K562 (cell line): ENCODE measurements around the gene RPLP2. TPM values are rescaled to one million over a fixed set of nuclear protein-coding genes. Genes with fewer than 3 reads are reported as not detected.

Source experiments
- ELF2 ChIP-seq: fragments of 250-450 bp; sonication (Bioruptor Pico); IDR thresholded peaks from 2 replicates; pipeline ENCODE4 v1.5.0; 2021; ENCODE audit warnings: mild to moderate bottlenecking
- FOXP4 ChIP-seq: sonication (generic); formaldehyde crosslinking; IDR thresholded peaks from 2 replicates; pipeline ENCODE4 v1.8.0; 2022; ENCODE audit warnings: mild to moderate bottlenecking, missing genetic modification reagents, borderline replicate concordance
- HNRNPUL1 ChIP-seq: fragments of 200-400 bp; formaldehyde crosslinking; IDR thresholded peaks from 2 replicates; pipeline ENCODE4 v1.6.1; 2017; ENCODE audit warnings: low read length
- MBD2 ChIP-seq: sonication (generic); IDR thresholded peaks from 2 replicates; pipeline ENCODE4 v1.6.1; 2016; ENCODE audit warnings: low read depth, borderline replicate concordance
- RAD51 ChIP-seq: fragments of 450-650 bp; IDR thresholded peaks from 2 replicates; pipeline ENCODE4 v1.7.1; 2016; ENCODE audit warnings: low read depth, mild to moderate bottlenecking, borderline replicate concordance
- U2AF1 ChIP-seq: fragments of 200-400 bp; formaldehyde crosslinking; optimal IDR thresholded peaks from 2 replicates; pipeline ENCODE3; 2017; ENCODE audit warnings: mild to moderate bottlenecking, low read depth, low read length, moderate library complexity
- ZBTB40 ChIP-seq, 2 experiments: fragments of 450-650 bp in 1 of 2; sonication (generic) in 1 of 2; formaldehyde crosslinking in 1 of 2; IDR thresholded peaks; 2 replicates each; pipeline versions ENCODE4 v1.7.1 to v1.9.0; 2016 to 2022; ENCODE audit warnings: inconsistent platforms in 1 of 2, mild to moderate bottlenecking in 1 of 2, missing genetic modification reagents in 1 of 2
- ZFP91 ChIP-seq: sonication (generic); formaldehyde crosslinking; IDR thresholded peaks from 2 replicates; pipeline ENCODE4 v1.8.0; 2022; ENCODE audit warnings: mild to moderate bottlenecking, missing genetic modification reagents
- ZNF696 ChIP-seq: fragments of 250-450 bp; sonication (Bioruptor Pico); conservative IDR thresholded peaks from 2 replicates; pipeline ENCODE4 v1.4.0; 2020; ENCODE audit warnings: mild to moderate bottlenecking, moderate library complexity
- polyA plus RNA-seq, 8 experiments: library from polyadenylated mRNA; depleted of rRNA in 4 of 8; stranded (reverse) in 5 of 8; unstranded in 3 of 8; fragments of >200 nt; fragmentation: Nextera tagmentation in 2 of 8; fragmentation: Illumina TruSeq in 1 of 8; extraction: Ambion mirVana in 2 of 8; extraction: Trizol in 1 of 8; gene quantifications; 2 replicates each; pipeline versions ENCODE4 v1.2.1 to v1.2.3, GENCODE V29; 2011 to 2014; ENCODE audit warnings: inconsistent platforms in 1 of 8, missing spikeins in 1 of 8
- total RNA-seq, 7 experiments: library from RNA; depleted of rRNA in 6 of 7; stranded (reverse); fragments of >200 nt in 6 of 7; fragmentation: Illumina TruSeq in 2 of 7; extraction: Trizol in 2 of 7; gene quantifications; 2 replicates each; pipeline versions ENCODE4 v1.2.1 to v1.2.3, GENCODE V29; 2011 to 2021; ENCODE audit warnings: low replicate concordance in 1 of 7
- TF ChIP-seq, protein P1 (sequence below): sonication (generic); formaldehyde crosslinking; IDR thresholded peaks from 2 replicates; pipeline ENCODE4 v1.8.1; 2023; ENCODE audit warnings: mild to moderate bottlenecking, missing genetic modification reagents

The RPLP2 gene
- total and polyA plus RNA-seq, 9 of the 15 experiments (the other 6 are each of a cell fraction or from before 2014, with no cell fraction given): 528 to 3,807 (median 1,633) TPM

GRCh38 chr11:842370-843002 lies 32.7 kb downstream of the RPLP2 start, which contains the start of the genes POLR2L and TSPAN4 (continued):
- TF ChIP-seq ZBTB40 (IDR thresholded peaks at IDR 0.05) (peak; percentile 49; the same call in 1 of the 2 replicates), ZBTB40 (CRISPR knock-in tag; IDR thresholded peaks at IDR 0.05) (no peak), ZFP91 (no peak), ELF2 (CRISPR knock-in tag) (no peak), HNRNPUL1 (no peak), FOXP4 (CRISPR knock-in tag) (no peak), MBD2 (peak; percentile 73; the same call in 1 of the 2 replicates), U2AF1 (peak; percentile 84), RAD51 (no peak), ZNF696 (CRISPR knock-in tag) (no peak)
- TF ChIP-seq, protein P1, sequence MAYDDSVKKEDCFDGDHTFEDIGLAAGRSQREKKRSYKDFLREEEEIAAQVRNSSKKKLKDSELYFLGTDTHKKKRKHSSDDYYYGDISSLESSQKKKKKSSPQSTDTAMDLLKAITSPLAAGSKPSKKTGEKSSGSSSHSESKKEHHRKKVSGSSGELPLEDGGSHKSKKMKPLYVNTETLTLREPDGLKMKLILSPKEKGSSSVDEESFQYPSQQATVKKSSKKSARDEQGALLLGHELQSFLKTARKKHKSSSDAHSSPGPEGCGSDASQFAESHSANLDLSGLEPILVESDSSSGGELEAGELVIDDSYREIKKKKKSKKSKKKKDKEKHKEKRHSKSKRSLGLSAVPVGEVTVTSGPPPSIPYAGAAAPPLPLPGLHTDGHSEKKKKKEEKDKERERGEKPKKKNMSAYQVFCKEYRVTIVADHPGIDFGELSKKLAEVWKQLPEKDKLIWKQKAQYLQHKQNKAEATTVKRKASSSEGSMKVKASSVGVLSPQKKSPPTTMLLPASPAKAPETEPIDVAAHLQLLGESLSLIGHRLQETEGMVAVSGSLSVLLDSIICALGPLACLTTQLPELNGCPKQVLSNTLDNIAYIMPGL: peak; percentile 96
